Testis (tissue), 3 donors: ENCODE data around the gene ELL2. TPM values are rescaled to one million over a fixed set of nuclear protein-coding genes. Genes with fewer than 3 reads are reported as not detected.
A peak's percentile ranks its signal among the peaks of the same experiment; 100 is the strongest.

ENCODE experiments used
- DNase-seq: peaks from one replicate; pipeline ENCODE4 v3.0.0-alpha.2; 2019
- H3K27ac ChIP-seq, 2 donors: fragments of 200-600 bp; sonication (generic); one replicate each; pipeline ENCODE4 v1.5.1; 2019
- H3K27me3 ChIP-seq: fragments of 200-600 bp; sonication (generic); one replicate; pipeline ENCODE4 v1.5.1; 2019
- H3K36me3 ChIP-seq: fragments of 200-600 bp; sonication (generic); one replicate; pipeline ENCODE4 v1.5.1; 2017; ENCODE audit warnings: low read depth; ENCODE audit errors: missing control alignments
- H3K4me1 ChIP-seq: fragments of 200-600 bp; sonication (generic); one replicate; pipeline ENCODE4 v1.5.1; 2019
- H3K4me3 ChIP-seq, 2 donors: fragments of 200-600 bp; sonication (generic); one replicate each; pipeline ENCODE4 v1.5.1; 2017 to 2019
- H3K9me3 ChIP-seq: fragments of 200-600 bp; sonication (generic); one replicate; pipeline ENCODE4 v1.5.1; 2017
- CTCF ChIP-seq, 3 experiments: fragments of 450-650 bp in 2 of 3; fragments of 200-600 bp in 1 of 3; sonication (generic) in 1 of 3; IDR thresholded peaks; one replicate each; pipeline ENCODE4 v1.5.1; 2016 to 2019; ENCODE audit warnings: antibody characterized with exemption in 3 of 3, mild to moderate bottlenecking in 2 of 3, moderate library complexity in 1 of 3
- POLR2A ChIP-seq: fragments of 450-650 bp; IDR thresholded peaks from one replicate; pipeline ENCODE4 v1.6.1; 2017; ENCODE audit warnings: antibody characterized with exemption, mild to moderate bottlenecking, moderate library complexity
- whole genome bisulfite sequencing, 2 donors: methylation state at CpG; one replicate each; pipeline ENCODE4 v1.1.5; 2018; 5-methylcytosine and 5-hydroxymethylcytosine counted together
- intact Hi-C: fragments of 100-400 bp; cut with DNase I; formaldehyde crosslinking; loops from one replicate; pipeline ENCODE4 v1.15.1; 2023; ENCODE audit warnings: low total_unique reads
- polyA plus RNA-seq: library from polyadenylated mRNA; stranded (reverse); fragments of 350-450 nt; fragmentation: Illumina TruSeq; extraction: RNeasy Lipid Tissue Mini Kit (QIAGEN cat#74804); gene quantifications from one replicate; pipeline ENCODE4 v1.2.3, GENCODE V29; 2014; ENCODE audit warnings: low read depth, low replicate concordance; ENCODE audit not compliant: insufficient read depth
- total RNA-seq, 2 donors: library from RNA; depleted of rRNA; stranded (reverse); fragments of >200 nt; gene quantifications; one replicate each; pipeline ENCODE4 v1.2.3, GENCODE V29; 2016

The ELL2 gene
- total and polyA plus RNA-seq, 3 donors from 2014 or later, result 32.1 to 87.3 (median 78.9) TPM

GRCh38 chr5:95963650-95964410 is 2.2 kb upstream of the ELL2 start:
- Histone ChIP-seq H3K27me3 (no peaks in the 10 kb centered on the region), H3K36me3 (no peaks in the 10 kb centered on the region), H3K4me1 (no peaks in the 10 kb centered on the region), H3K9me3 (no peaks in the 10 kb centered on the region), H3K4me3 (no peak overlapping the region), H3K27ac (no peak overlapping the region)
- 74 to 75% methylated on average over 8 of the region's 8 CpGs for WGBS, 2 donors
- DNase-seq, result no peak
- TF ChIP-seq POLR2A, result no peak
- no peak for TF ChIP-seq CTCF (IDR thresholded peaks at IDR 0.05)
- intact Hi-C loops, result loop anchor here (5.0 kb wide), 1 partner anchor 107 kb away; no protein-coding TSS in a partner anchor

- intact Hi-C loops, result loop anchor here (5.0 kb wide), 1 partner anchor 105 kb away; no protein-coding TSS in a partner anchor
- Histone ChIP-seq H3K4me1 (no peaks in the 10 kb centered on the region), H3K36me3 (no peaks in the 10 kb centered on the region), H3K9me3 (no peaks in the 10 kb centered on the region), H3K27me3 (no peaks in the 10 kb centered on the region), H3K27ac (peak overlapping the region; percentile 97 to 98), H3K4me3 (peak overlapping the region in 1 of 2 donors; percentile 92)
- WGBS, 2 donors, result 36 to 52% methylated on average over 6 of the region's 6 CpGs
- TF ChIP-seq POLR2A (no peak), CTCF (IDR thresholded peaks at IDR 0.05) (no peak)
- DNase-seq, result no peak
Observed at GRCh38 chr5:95962785-95963184, 1.1 kb upstream of the ELL2 start.

- no peaks in the 10 kb centered on the region for H3K36me3 ChIP-seq
- H3K27me3 ChIP-seq, result no peaks in the 10 kb centered on the region
- H3K9me3 ChIP-seq, result no peaks in the 10 kb centered on the region
- DNase-seq, result no peak
- H3K4me1 ChIP-seq, result no peaks in the 10 kb centered on the region
- 30 to 45% methylated on average over 8 of the region's 8 CpGs for WGBS, 2 donors
- TF ChIP-seq CTCF (IDR thresholded peaks at IDR 0.05) (no peak), POLR2A (no peak)
- intact Hi-C loops, result loop anchor here (5.0 kb wide), 1 partner anchor 105 kb away; no protein-coding TSS in a partner anchor
- peak overlapping the region; percentile 97 to 98 for H3K27ac ChIP-seq
- peak overlapping the region; percentile 92 to 98 for H3K4me3 ChIP-seq
Observed at GRCh38 chr5:95962475-95962773, 773 bp upstream of the ELL2 start.

GRCh38 chr5:95960667-95961616 is 709 bp downstream of the ELL2 start:
- no peaks in the 10 kb centered on the region for H3K36me3 ChIP-seq
- H3K9me3 ChIP-seq, result no peaks in the 10 kb centered on the region
- peak overlapping the region; percentile 97 to 98 for H3K27ac ChIP-seq
- TF ChIP-seq POLR2A, result no peak
- peak; percentile 49 to 72 (median 67) for TF ChIP-seq CTCF (IDR thresholded peaks at IDR 0.05)
- peak; percentile 55 for DNase-seq
- H3K4me1 ChIP-seq, result peaks cover 9% of the 10 kb centered on the region
- intact Hi-C loops, result loop anchor here (5.0 kb wide), 1 partner anchor 104 kb away; no protein-coding TSS in a partner anchor
- no peaks in the 10 kb centered on the region for H3K27me3 ChIP-seq
- H3K4me3 ChIP-seq, result peak overlapping the region; percentile 92 to 98
- WGBS, 2 donors, result 1 to 3% methylated on average over 10 to 77 of the region's 90 CpGs
